ENCODE data around the gene TAS2R41.

GRCh38 chr7:143518521-143518920, 40.8 kb downstream of the TAS2R41 start:
- TF ChIP-seq POLR2AphosphoS5 (IDR thresholded peaks at IDR 0.05) (no peak), CTCF (IDR thresholded peaks at IDR 0.05) (no peak), POLR2A (IDR thresholded peaks at IDR 0.05) (no peak)
